Kidney epithelial cell (primary cell): Measurements from ENCODE around the gene AADAT. TPM values are rescaled to one million over a fixed set of nuclear protein-coding genes. Genes with fewer than 3 reads are reported as not detected.

Source experiments
- DNase-seq: peaks from one replicate; pipeline ENCODE4 v3.0.0-alpha.2; 2010; ENCODE audit warnings: low read depth
- H3K27me3 ChIP-seq: 2 replicates; pipeline ENCODE4 v1.6.0; 2011; ENCODE audit warnings: low read length; ENCODE audit not compliant: control insufficient read depth, insufficient read depth
- H3K36me3 ChIP-seq: 2 replicates; pipeline ENCODE4 v1.5.1; 2011; ENCODE audit warnings: low read length; ENCODE audit not compliant: control insufficient read depth, insufficient read depth
- H3K4me3 ChIP-seq: 2 replicates; pipeline ENCODE4 v1.5.1; 2011; ENCODE audit warnings: low read depth, mild to moderate bottlenecking, control low read depth, low read length
- total RNA-seq: library from RNA; depleted of rRNA; stranded (reverse); fragments of >200 nt; gene quantifications from 2 replicates; pipeline ENCODE4 v1.2.3, GENCODE V29; 2015
- TF ChIP-seq, protein P1 (sequence below): IDR thresholded peaks from 2 replicates; pipeline ENCODE4 v1.5.1; 2011; ENCODE audit warnings: mild to moderate bottlenecking, moderate library complexity, low read length, control low read depth, inconsistent platforms; ENCODE audit not compliant: insufficient read depth, poor library complexity, severe bottlenecking

AADAT gene
- total RNA-seq, 1 donor from 2014 or later = 13.7 TPM

DNA sequence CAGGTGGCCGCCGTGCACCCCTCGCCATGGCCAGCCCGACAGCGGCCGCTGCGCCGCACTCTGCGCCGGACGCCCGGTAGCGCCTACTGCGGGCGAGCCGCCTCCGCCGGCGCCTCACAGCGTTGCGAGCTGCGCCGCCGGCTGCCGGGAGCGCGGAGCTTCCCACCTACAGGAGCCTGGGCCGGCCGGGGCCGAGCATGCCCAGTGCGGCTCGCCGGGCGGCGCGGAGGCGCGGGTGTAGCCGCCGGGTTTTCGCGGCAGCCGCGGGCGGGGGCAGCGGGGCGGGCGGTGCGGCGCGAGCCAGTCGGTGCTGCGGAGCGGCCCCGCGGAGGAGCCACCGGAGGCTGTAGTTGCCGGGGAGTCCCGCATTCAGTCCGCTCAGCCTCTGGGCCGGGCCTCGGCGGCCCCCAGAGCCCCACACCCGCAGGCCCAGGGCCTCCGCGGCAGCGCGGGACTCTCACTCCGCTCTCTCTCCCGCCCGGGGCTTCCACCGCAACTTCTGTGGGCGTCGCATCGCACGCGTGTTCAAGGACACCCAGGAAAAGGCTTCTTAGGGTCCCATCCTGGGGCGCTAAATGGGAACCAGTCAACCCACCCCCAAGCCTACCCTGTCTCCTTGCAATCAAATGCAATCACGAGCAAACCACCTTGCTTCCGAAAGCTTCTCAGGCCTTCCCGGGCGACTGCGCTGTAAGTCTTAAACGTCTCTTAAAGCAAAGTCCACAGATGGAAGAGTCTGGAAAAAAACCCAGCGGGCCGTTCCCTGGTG is 63.3 kb downstream of the AADAT start, which contains the start of gene MFAP3L:
TSS of gene MFAP3L (minus strand) at position 143 of the 769 bp plus-strand sequence. CDS start 20,518 bp downstream, outside the sequence.
- DNase-seq = peak; percentile 51
- Histone ChIP-seq H3K36me3 (no peaks in the 10 kb centered on the region), H3K27me3 (peaks cover 3% of the 10 kb centered on the region), H3K4me3 (peak within 1 kb of the TSS; percentile 78)
- TF ChIP-seq, protein P1, sequence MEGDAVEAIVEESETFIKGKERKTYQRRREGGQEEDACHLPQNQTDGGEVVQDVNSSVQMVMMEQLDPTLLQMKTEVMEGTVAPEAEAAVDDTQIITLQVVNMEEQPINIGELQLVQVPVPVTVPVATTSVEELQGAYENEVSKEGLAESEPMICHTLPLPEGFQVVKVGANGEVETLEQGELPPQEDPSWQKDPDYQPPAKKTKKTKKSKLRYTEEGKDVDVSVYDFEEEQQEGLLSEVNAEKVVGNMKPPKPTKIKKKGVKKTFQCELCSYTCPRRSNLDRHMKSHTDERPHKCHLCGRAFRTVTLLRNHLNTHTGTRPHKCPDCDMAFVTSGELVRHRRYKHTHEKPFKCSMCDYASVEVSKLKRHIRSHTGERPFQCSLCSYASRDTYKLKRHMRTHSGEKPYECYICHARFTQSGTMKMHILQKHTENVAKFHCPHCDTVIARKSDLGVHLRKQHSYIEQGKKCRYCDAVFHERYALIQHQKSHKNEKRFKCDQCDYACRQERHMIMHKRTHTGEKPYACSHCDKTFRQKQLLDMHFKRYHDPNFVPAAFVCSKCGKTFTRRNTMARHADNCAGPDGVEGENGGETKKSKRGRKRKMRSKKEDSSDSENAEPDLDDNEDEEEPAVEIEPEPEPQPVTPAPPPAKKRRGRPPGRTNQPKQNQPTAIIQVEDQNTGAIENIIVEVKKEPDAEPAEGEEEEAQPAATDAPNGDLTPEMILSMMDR = no peak

DNA sequence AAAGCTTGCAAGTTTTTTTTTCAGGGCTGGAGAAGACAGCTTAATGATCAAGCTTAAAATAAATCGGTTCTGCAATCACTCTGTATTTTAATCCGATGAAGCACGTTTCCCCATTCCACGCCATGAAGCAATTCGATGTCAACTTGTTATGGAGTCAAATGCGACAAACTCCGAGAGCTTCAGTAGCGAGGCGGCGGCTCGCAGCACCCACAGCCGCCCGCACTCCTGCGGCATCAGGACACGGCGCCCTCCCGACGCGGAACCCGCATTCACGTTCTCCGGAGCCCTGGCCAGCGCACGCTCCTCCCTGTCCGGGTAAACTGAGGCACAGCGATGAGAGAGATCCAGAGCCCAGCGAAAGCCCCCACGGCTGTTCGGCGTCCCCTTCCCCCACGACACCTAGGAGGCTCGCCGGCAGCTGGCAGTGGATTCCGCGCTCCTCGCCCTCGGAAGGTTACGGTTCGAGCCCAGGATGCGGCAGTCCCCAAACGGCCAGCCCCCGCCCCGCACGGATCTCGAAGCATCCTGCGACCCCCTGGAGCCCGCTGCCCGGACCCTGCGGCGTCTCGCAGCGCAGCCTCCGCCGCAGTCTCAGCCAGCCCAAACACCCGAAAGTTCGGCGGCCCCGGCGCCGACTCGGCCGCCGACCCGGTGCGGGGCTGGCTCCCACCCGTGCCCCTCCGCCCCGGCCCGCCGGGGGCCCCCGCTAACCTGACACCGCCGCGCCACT is 64.1 kb downstream of the AADAT start:
- DNase-seq = no peak
- peaks cover 3% of the 10 kb centered on the region for H3K27me3 ChIP-seq
- no peaks in the 10 kb centered on the region for H3K36me3 ChIP-seq
- TF ChIP-seq, protein P1 = no peak
- peak overlapping the region; percentile 78 for H3K4me3 ChIP-seq

DNA sequence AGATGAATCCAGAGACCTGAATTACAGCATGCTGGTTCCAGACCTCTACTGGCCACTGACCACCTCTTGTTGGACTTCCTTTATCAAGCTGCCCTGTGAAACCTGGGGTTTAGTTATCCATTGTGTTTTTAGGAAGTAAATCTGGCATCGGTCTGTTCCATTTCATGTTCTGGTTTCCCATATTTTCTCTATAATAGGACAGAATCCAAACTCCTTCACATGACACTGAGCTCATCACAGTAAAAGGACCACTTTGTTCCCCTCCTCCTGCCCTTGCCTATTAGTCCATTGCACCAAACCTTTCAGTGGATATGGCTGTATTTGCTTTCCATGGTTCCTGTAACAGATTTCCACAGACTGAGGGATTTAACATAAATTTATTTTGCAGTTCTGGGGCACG is 67.5 kb downstream of the AADAT start:
- no peak overlapping the region for H3K4me3 ChIP-seq
- TF ChIP-seq, protein P1 = no peak
- peaks cover 3% of the 10 kb centered on the region for H3K27me3 ChIP-seq
- DNase-seq = no peak
- H3K36me3 ChIP-seq = no peaks in the 10 kb centered on the region

DNA sequence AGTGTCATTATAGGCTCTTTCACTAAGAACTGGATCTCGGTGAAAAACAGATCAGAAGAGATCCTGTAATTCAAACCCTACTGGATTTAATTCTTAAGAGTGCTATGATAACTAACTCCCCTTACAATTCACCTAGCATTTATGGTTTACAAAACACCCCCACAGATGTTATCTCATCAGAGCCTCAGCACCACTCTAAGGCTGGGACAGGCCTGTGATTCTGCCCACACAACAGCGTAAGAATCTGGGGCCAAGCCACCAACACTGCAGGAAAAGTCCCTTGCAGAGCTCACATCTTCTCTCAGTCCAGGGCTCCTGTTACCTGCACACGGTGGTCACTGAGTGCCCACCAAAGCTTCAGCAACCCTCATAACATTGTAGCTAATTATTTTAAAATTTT is 72.5 kb downstream of the AADAT start:
- no peaks in the 10 kb centered on the region for H3K27me3 ChIP-seq
- H3K36me3 ChIP-seq = no peaks in the 10 kb centered on the region
- H3K4me3 ChIP-seq = no peak overlapping the region
- TF ChIP-seq, protein P1 = no peak
- DNase-seq = no peak

DNA sequence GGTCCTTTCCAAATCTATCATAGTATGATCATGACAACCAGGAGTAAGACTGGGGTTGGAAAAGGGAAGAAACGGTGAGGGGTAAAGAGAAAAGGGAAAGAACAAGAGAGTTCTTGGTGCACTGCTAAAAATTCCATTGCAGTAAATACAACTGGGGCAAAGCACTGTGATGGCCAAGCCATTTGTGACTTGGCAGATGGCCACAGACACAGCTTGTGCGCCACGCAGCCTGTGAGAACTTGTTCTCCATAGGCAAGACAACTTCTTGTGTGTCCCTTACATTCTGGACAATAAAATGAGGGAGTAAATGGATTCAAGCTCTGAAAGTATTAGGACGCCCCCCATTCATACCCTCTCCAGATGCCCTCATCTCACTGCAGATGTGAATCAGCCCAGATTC is 74.5 kb downstream of the AADAT start:
- Histone ChIP-seq H3K36me3 (no peaks in the 10 kb centered on the region), H3K4me3 (no peak overlapping the region), H3K27me3 (no peaks in the 10 kb centered on the region)
- no peak for DNase-seq
- TF ChIP-seq, protein P1 = no peak
